ENCODE data around the gene SLC28A1.
"Not testable (repeated sequence)": the region's sequence is repeated elsewhere in the genome, so short reads cannot be mapped to it uniquely, and the experiment has no call there.

SLC28A1 gene

DNA sequence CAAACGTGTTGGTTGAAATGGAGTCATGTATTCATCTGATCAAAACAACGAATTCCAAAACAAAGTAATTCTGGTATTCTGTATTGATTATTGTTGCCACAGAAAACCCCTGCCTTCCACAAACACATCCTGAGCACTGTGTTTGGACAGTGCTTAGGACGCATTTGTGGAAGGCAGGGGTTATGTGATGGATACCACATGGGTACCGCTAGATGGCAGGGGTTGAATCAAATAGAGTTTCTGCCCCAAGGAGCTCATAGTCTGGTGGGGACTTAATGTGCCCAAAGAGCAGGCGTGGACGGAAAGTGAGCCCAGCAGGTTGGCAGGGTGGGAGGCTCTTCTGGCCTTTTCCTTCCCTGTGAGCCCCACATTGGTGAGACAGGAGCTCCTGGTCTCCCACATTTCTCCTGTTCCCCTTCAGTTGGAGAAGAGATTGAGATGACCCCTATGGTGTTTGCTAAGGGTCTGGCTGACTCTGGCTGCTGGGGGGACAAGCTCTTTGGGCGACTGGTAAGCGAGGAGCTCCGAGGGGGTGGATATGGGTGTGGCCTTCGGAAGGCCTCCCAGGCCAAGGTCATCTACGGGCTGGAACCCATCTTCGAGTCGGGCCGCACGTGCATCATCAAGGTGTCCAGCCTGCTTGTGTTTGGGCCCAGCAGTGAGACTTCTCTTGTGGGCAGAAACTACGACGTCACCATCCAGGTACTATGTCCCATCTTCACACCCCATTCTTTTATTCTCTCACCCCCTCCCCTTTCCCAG, 22.1 kb upstream of the SLC28A1 start:
- DNase-seq (ENCODE audit: low read depth in 2 of 2) = no peak

DNA sequence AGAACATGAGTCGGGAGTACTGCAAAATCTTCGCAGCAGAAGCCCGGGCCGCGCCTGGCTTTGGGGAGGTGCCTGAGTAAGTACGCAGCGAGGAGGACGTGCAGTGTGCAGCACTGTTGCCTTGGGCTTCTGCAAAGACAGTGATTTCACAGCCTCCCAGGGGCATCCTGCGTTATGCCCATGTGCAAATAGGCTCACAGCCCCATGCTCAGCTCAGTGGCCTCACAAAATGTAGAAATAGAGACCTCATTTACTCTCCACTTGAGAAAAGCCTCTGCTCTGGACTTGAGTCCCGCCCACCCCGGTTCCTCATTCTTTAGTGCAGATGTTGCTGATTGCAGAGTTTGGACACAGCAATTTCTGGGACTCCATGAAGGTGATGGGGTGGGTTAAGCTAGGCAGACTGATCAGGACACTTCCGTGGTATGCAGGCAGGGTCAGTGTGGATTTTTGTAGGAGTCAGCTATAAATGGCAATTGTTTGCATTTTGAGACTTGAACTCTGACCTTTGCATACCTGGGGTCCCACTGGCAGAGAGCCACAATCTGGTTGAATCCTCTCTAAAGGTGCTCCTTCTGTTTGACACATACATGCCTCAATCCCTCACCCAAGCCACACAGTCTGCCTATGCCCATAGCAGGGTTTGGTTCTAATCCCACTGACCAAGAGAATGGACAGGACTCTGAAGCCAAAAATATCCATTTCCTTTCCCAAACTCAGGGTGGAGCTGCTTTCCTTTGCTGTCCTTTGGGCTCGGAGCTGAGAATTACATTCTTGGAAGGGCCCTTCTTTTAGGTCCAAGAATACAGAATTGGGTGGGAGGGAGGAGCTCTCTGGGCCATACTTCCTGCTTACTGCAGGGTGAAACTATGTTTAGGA, 20.7 kb upstream of the SLC28A1 start:
- no peak for DNase-seq (ENCODE audit: low read depth in 2 of 2)

DNA sequence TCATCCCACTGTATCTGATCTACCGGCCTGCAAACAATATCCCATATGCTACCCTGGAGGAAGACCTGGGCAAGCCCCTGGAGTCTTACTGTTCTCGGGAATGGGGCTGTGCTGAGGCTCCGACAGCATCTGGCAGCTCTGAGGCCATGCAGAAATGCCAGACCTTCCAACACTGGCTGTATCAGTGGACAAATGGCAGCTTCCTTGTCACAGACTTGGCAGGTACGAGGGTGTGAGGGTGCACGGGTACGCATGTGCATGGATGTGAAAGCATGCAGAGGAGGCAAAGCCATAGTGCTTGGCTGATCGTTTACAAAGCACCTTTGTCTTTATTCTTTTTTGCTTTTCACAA, 20.0 kb upstream of the SLC28A1 start:
- DNase-seq (ENCODE audit: low read depth in 2 of 2) = no peak

DNA sequence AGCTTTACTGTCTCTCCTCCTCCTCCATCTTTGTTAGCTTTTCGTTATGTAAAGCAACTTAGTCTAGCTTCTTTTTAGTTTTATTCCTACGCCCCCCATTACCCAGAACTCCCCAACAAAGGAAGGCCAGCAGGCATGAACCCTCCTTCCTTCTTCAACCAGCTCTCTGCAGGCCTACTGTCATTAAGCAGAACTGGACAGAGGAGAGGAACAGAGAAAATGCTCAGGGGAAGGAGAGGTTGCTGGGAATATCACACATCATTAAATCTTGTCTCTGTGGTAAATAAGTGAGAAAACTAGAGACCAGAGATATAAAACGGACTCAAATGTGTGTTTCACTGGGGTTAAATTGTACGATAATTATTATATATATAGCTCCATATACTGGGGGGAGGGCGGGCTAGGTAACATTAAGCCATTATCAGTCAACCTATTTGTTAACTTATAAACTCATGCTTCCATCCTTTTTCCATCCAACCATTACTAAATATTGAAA, 19.3 kb upstream of the SLC28A1 start:
- DNase-seq (ENCODE audit: low read depth in 2 of 2) = no peak

DNA sequence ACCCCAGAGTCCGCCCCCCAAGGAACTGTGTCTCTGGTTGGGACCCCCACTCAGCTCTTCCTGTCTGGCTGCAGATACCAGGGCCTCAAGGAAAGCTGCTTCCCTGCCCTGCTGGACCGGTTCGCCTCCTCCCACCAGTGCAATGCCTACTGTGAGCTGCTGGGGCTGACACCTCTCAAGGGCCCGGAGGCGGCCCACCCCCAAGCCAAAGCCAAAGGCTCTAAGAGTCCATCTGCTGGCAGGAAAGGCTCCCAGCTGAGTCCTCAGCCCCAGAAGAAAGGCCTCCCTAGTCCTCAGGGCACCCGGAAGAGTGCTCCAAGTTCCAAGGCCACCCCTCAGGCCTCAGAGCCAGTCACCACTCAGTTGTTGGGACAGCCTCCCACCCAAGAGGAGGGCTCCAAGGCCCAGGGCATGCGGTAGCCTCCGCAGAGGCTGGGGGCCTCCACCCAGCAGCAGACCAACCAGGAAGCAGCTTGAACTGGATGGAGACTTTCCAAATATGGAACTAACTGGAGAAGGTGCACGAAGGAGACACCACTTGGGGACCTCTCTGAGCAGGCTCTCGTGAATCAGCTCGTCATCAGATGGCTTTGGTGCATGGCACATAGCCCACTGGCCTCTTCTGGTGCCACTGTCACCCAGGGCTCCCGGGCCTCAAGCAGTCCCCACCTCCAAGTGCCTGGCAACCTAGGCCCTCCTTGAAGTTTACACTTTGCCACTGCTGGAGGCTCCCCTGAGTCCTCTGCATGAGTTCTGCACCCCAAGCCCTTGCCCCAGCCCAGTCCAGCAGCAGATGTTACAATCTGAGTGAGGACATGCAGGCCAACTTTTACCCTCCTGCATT, 16.2 kb upstream of the SLC28A1 start:
- no peak for DNase-seq (ENCODE audit: low read depth in 2 of 2)

DNA sequence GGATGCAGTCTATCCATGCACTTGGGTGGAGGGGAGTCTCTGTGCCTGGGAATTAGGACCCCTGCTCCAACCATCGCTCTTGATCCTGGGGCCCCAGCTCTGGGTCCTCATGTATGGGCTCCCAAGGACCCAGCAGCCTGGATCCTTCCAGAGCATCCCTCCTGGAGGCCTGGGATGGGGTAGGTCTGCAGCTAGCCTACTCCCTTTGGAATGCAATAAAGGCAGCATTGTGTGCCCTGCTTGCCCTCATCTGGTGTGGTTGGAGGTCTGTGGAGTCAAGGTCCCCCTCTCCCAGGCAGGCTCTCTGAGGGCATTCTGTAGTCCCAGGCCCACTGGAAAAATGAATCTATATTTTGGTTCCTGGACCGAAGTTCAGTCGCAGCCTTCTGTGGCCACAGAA, 15.0 kb upstream of the SLC28A1 start:
- DNase-seq (ENCODE audit: low read depth in 2 of 2) = no peak

DNA sequence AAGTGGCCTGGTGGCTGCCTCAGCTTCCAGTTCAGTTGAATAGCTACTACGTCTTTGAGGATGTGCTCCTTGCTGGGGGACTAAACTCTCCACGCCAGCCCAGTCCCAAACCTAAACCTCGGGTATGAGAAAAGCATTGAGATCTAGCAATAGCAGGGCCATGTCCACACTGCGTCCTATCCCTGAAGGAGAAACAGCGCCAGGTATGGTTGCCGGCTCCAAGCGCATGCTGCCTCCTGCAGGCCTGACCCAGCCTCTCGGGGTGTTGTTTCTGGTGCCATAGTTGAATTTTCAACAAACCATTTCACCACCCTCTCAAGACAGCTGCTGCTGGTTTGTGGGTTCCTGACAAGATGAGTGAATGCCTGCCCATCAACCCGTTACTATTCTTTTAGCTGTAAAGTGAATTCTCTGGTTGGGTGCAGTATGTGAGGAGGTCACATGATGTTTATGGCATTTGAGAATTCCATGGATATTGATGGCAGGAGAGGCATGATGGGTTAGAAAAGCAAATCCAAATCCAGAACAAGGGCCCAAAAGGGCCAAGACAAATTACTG, 13.0 kb upstream of the SLC28A1 start:
- no peak for DNase-seq (ENCODE audit: low read depth in 2 of 2)

DNA sequence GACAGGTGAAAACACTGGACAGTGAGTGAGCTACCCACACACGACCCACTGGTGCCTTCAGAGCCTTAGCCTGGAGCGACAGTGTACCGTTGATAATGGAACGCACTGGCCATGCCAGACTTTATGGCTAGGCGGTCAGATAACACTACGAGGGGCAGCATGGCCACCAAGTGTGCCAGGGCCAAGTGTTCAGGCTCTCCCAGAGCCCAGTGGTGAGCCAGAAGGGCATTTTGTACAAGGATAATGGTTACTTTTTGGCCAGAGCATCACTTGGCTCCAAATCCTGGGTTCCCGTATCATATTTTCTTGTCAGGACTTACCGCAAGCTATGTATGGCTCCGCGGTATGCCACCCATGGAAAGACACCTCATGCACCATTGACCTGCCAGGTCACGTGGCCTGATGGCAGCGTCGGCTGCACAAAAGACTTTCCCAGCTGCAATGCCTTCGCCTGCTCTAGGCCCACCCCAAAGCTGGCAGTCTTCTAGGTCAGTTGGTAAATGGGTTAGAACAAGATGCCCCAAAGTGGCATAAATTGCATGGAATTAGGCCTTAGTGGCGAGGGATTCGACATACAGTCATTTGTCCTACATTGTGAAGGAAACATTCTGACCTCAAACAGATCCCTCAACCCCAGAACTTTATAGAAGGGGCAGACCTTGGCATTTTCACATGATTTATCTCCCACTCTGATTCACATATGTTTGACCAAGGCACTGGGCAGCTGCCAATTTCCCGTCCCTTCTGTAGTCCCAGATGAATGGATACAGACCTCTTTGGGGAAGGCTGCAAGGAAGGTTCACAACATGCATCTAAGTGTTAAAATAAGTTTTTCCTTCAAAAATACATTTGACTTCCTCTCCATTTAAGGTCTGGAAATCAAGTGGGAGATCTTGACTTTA, 12.2 kb upstream of the SLC28A1 start:
- no peak for DNase-seq (ENCODE audit: low read depth in 2 of 2)

DNA sequence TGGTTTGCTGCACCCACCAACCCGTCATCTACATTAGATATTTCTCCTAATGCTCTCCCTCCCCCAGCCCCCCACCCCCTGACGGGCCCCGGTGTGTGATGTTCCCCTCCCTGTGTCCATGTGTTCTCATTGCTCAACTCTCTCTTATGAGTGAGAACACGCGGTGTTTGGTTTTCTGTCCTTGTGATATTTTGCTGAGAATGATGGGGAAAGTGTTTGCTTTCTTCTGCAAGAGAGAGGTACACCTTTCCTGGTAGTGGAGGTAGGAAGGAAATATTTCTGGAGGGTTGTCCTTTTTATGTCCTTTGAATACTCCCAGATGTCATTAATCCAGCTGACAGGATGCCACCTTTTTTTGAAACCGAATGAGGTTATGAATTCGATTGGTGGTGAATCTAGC, 10.5 kb upstream of the SLC28A1 start:
- no peak for DNase-seq (ENCODE audit: low read depth in 2 of 2)

DNA sequence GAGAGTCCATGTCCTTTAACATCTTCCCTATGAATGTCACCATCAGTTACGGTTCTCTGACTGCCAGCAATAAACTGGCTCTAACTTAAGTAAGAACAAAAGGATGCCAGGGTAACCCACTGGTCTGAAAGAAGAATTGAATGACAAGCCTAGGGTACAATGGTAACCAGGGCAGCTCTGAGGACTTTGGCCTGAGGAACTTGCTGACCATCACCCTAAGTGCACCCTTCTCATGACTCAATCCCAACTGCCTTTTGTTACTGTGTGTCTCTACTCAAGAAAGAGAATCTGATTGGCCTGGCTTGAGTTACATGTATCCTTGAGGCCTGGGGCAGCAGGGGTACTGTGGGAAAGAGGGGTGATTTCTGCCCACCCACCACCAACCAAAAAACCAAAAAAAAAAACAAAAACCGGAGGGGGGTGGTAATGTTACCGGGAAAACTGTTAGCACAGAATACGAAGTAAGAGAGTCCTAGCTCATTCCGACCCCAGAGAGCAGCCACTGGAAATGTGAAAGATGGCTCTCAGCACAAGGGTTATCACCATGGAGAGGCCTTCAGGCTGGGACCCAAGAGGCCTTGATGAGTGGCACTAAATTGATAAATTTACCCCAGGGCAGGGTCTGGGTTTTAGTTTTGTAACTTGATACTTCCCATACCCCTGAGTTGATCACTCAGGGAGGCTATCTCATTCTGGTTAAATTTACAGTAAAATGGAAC, 9.3 kb upstream of the SLC28A1 start:
- DNase-seq (ENCODE audit: low read depth in 2 of 2) = no peak

DNA sequence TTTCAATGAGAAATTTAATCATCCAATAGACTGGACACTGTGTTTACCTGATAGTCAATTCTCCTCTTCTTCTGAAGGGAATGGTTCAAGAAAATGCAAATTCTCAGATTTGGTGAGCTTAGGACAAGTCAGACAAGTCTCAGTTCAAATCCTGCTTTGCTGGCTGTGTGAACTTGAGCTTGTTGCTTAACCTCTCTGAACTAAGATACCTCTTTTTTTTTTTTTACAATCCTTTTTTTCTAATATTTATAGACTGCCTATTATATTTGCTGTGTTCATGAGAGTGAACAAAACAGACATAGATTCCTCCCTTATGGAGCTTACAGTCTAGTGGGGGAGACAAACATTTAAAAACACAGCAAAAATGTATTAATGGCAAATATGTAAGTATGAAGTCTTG, 8.2 kb upstream of the SLC28A1 start:
- no peak for DNase-seq (ENCODE audit: low read depth in 2 of 2)

DNA sequence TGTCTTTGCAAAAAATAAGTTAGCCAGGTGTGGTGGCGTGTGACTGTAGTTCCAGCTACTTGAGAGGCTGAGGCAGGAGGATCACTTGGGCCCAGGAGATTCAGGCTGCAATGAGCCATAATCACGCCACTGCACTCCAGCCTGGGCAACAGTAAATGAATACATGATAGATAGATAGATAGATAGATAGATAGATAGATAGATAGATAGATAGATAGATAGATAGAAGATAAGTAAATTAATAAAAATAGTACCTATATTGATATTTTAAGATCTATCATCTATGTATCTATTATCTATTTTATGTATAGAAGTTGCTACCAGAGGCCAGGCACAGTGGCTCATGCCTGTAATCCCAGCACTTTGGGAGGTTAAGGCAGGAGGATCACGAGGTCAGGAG, 6.8 kb upstream of the SLC28A1 start:
- DNase-seq (ENCODE audit: low read depth in 2 of 2) = not testable (repeated sequence)

DNA sequence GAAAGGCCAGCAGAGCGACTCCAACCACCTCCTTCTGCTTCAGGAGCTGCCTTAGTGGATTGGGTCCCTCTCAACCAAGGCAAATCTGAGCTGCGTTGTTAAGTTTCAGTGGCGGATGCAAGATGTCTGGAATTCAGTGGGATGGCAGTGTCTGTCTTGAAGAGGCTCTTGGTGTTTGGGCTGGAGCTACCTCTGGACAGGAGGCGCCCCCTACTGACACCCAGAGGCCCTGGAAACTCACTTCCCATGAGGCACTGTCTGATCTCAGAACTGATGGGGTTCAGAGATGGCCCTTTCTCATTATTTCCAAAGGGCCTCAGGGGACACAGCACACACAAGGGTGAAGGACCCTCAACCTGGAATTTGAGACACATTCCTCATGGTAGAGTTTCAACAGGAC, 6.0 kb upstream of the SLC28A1 start:
- no peak for DNase-seq (ENCODE audit: low read depth in 2 of 2)

DNA sequence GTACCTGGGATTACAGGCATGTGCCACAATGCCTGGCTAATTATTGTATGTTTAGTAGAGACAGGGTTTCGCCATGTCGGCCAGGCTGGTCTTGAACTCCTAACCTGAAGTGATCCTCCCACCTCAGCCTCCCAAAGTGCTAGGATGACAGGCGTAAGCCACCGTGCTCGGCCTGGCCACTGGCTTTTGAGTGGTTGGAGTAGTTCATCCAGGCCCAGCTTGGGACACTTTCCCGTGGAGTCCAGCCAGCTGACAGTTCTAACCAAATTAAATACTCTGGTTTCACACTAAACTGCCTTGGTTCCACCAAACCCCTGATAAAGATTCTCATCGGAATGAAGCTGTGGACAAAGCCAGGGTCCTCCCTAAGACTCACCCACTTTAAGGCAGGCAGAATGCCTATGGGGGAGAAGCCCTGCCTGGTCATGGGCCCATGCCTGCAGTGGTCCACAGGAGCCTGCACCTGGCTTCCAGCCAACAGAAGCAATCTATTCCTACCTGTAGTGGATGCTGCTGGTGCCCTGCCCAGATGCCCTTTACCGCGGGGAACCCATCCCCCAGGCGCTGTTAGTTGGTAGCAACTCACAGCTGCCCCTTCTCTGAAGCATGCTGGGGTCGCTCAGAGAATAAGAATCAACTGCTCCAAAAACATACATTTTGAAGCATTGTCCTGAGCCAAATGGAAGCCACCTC, 5.2 kb upstream of the SLC28A1 start:
- DNase-seq (ENCODE audit: low read depth in 2 of 2) = no peak

DNA sequence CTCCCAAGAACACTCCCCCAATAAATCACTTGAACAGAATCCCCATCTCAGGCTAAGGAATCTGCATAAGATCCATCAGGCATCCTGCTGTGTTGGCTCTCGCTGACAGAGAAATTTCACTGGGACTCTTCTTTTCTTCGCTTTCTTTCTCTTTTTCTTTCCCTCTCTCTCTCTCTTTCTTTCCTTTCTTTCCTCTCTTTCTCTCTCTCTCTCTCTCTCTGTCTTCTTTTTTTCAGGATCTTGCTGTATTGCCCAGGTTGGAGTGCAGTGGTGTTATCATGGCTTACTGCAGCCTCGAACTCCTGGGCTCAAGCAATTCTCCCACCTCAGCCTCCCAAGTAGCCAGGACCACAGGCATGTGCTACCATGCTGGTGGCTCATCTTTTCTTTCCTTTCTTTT, 4.5 kb upstream of the SLC28A1 start:
- DNase-seq (ENCODE audit: low read depth in 2 of 2) = no peak

DNA sequence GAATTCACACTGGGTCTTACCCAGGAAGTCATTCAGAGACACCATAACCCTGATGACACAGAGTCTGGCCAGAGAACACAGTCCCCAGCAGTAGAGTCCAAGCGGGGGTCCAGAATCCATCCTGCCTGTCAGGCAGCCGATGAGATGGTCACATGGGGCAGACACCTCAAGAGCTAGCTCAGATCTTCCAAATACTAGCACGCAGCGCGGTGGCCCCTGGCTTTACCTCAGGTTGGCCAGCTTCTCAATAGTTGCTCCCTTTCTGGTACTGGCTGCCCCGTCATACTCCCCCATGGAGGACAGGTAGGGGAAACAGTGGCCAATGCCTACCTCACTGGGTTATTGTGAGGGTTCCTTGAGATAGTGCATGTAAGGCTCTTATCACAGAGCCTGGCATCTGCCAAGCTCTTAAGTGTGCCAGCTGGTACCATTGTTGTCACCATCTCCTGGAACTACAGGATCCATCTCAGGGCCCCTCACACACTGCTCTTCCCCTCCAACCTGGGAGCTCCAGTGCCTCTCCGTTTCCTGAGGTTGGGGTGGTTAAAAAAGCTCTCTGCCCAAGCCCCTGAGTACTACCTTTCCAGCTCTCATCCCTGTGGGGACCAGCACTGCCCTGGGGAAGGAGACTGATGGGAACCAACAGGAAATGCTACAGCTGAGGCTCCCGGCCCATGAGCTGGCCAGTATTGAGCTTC, 3.5 kb upstream of the SLC28A1 start:
- no peak for DNase-seq (ENCODE audit: low read depth in 2 of 2)

DNA sequence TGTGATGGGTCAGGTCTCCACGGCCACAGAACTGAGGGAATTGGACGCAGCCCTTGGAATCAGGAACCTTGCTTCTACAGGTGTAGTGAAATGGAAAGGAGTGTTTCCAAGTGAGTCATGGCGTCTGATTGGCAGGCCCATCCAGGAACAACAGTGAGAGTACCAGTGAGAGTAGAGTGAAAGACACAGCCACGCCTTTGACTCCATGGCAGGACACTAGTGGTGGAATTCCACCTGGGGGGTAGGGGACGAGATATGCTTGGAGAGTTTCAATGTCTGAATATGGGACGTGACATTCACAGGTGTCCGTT, 3.0 kb upstream of the SLC28A1 start:
- DNase-seq (ENCODE audit: low read depth in 2 of 2) = no peak

DNA sequence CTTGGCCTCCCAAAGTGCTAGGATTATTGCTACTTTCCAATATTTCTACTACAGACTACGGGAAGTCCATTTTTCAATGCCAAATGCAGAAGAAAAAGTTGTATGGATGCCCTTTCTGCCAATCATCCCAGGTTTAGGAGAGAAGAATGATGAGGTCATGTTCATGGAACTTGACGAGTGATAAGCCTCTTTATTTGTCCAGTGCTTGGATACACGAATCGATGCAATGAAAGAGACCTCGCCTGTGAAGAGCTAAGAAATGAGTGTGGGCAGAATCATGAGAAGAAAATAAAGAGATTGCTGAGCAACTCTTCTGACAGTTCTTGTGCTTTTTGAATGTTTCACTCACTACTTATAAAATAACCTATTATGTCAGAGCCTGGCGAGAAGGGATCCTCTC, 996 bp upstream of the SLC28A1 start:
- no peak for DNase-seq (ENCODE audit: low read depth in 2 of 2)

DNA sequence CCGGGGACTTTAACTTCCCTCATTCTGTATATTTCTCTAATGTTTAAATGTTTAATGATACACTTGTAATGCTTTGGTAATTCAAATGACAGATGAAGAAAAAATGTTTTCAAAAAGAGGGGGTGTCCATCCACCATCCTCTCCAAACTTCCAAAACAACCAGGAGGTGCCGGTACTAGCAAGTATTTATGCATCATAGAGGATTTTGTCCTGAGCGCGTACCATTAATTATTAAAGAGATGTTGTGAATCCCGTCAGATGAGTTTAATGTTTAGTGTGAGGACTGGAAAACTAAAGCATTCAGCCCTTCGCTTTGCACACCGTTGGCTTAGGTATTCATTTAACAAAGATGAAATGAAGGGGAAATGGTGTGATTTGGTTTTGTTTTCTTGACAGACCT, 1.3 kb downstream of the SLC28A1 start:
- DNase-seq (ENCODE audit: low read depth in 2 of 2) = no peak

Data from fibroblast of skin of left biceps (primary cell).